Tibial artery (tissue), 4 donors: ENCODE data around the gene HOXA3.

Experiments
- DNase-seq, 2 donors: peaks; one replicate each; pipeline ENCODE4 v3.0.0-alpha.2; 2019
- H3K27ac ChIP-seq, 2 donors: fragments of 200-600 bp; sonication (generic) in 1 of 2; 1 replicate in 1 of 2; 2 replicates in 1 of 2; pipeline ENCODE4 v1.5.1; 2018 to 2019; ENCODE audit warnings: mild to moderate bottlenecking in 1 of 2
- H3K27me3 ChIP-seq, 2 donors: fragments of 200-600 bp; sonication (generic) in 1 of 2; one replicate each; pipeline versions ENCODE4 v1.5.1 to v1.6.0; 2016 to 2019
- H3K36me3 ChIP-seq, 3 donors: fragments of 200-600 bp; sonication (generic) in 2 of 3; one replicate each; pipeline ENCODE4 v1.5.1; 2016 to 2019; ENCODE audit warnings: mild to moderate bottlenecking in 2 of 3
- H3K4me1 ChIP-seq, 4 donors: fragments of 200-600 bp; sonication (generic) in 2 of 4; 1 replicate in 3 of 4; 2 replicates in 1 of 4; pipeline ENCODE4 v1.5.1; 2016 to 2019
- H3K4me3 ChIP-seq, 2 donors: fragments of 200-600 bp; sonication (generic) in 1 of 2; 1 replicate in 1 of 2; 2 replicates in 1 of 2; pipeline ENCODE4 v1.5.1; 2018 to 2019; ENCODE audit warnings: mild to moderate bottlenecking in 2 of 2
- H3K9me3 ChIP-seq, 3 donors: fragments of 200-600 bp; sonication (generic) in 1 of 3; one replicate each; pipeline ENCODE4 v1.5.1; 2016 to 2019
- CTCF ChIP-seq, 2 experiments: fragments of 200-600 bp in 1 of 2; fragments of 450-650 bp in 1 of 2; IDR thresholded peaks; one replicate each; pipeline ENCODE4 v1.5.1; 2017 to 2019; ENCODE audit warnings: antibody characterized with exemption in 2 of 2, mild to moderate bottlenecking in 1 of 2, moderate library complexity in 1 of 2
- intact Hi-C: fragments of 100-400 bp; cut with DNase I; formaldehyde crosslinking; loops from one replicate; pipeline ENCODE4 v1.15.0; 2023; ENCODE audit warnings: low total_unique reads

The HOXA3 gene

GRCh38 chr7:27147199-27148030 lies 5.0 kb downstream of the HOXA3 start, which contains the start of gene HOXA6:
Gene HOXA6, minus strand, starts transcription at chr7:27147774. Its CDS starts 25 bp downstream, at chr7:27147749.
- intact Hi-C loops = no loop called here
- Histone ChIP-seq H3K9me3 (no peaks in the 10 kb centered on the region), H3K4me1 (peaks cover 10 to 36% (median 29%) of the 10 kb centered on the region in 4 donors), H3K36me3 (peaks cover 29 to 39% (median 32%) of the 10 kb centered on the region in 3 donors), H3K27me3 (no peaks in the 10 kb centered on the region), H3K4me3 (peak within 1 kb of the TSS; percentile 66 to 78), H3K27ac (peak within 1 kb of the TSS; percentile 71 to 94)
- TF ChIP-seq CTCF (IDR thresholded peaks at IDR 0.05) = no peak
- peak; percentile 73 to 88 for DNase-seq

- Histone ChIP-seq H3K4me3 (no peak overlapping the region), H3K36me3 (peaks cover 34 to 44% (median 37%) of the 10 kb centered on the region in 3 donors), H3K27ac (peak overlapping the region; percentile 71 to 94), H3K27me3 (no peaks in the 10 kb centered on the region), H3K4me1 (peaks cover 10 to 36% (median 29%) of the 10 kb centered on the region in 4 donors), H3K9me3 (no peaks in the 10 kb centered on the region)
- no peak for TF ChIP-seq CTCF (IDR thresholded peaks at IDR 0.05)
- intact Hi-C loops = no loop called here
- no peak for DNase-seq
Measured at GRCh38 chr7:27146491-27147198, 5.7 kb downstream of the HOXA3 start.

GRCh38 chr7:27145914-27146412 lies 6.4 kb downstream of the HOXA3 start:
- intact Hi-C loops = no loop called here
- H3K4me3 ChIP-seq = no peak overlapping the region

GRCh38 chr7:27145165-27145913 lies 7.0 kb downstream of the HOXA3 start:
- no peak overlapping the region for H3K27ac ChIP-seq
- intact Hi-C loops = no loop called here
- H3K36me3 ChIP-seq = peaks cover 40 to 47% (median 42%) of the 10 kb centered on the region in 3 donors
- peak in 1 of 2 donors; percentile 64 for DNase-seq
- H3K9me3 ChIP-seq = no peaks in the 10 kb centered on the region
- peaks cover 10 to 35% (median 27%) of the 10 kb centered on the region in 4 donors for H3K4me1 ChIP-seq
- no peak for TF ChIP-seq CTCF (IDR thresholded peaks at IDR 0.05)
- no peaks in the 10 kb centered on the region for H3K27me3 ChIP-seq
- no peak overlapping the region for H3K4me3 ChIP-seq

More at GRCh38 chr7:27145914-27146412, 6.4 kb downstream of the HOXA3 start:
- TF ChIP-seq CTCF (IDR thresholded peaks at IDR 0.05) = no peak
- no peak for DNase-seq
- Histone ChIP-seq H3K27ac (no peak overlapping the region), H3K9me3 (no peaks in the 10 kb centered on the region), H3K27me3 (no peaks in the 10 kb centered on the region), H3K36me3 (peaks cover 37 to 47% (median 40%) of the 10 kb centered on the region in 3 donors), H3K4me1 (peaks cover 10 to 36% (median 29%) of the 10 kb centered on the region in 4 donors)

GRCh38 chr7:27144781-27145164 lies 7.6 kb downstream of the HOXA3 start:
- intact Hi-C loops = loop anchor here (5.0 kb wide), 1 partner anchor 47 kb away; the partner anchor contains the start of gene HOXA1
- DNase-seq = peak in 1 of 2 donors; percentile 55
- H3K9me3 ChIP-seq = no peaks in the 10 kb centered on the region
- H3K27ac ChIP-seq = no peak overlapping the region
- H3K27me3 ChIP-seq = no peaks in the 10 kb centered on the region
- no peak overlapping the region for H3K4me3 ChIP-seq
- H3K36me3 ChIP-seq = peaks cover 45 to 49% (median 48%) of the 10 kb centered on the region in 3 donors
- TF ChIP-seq CTCF (IDR thresholded peaks at IDR 0.05) = no peak
- peaks cover 10 to 29% (median 24%) of the 10 kb centered on the region in 4 donors for H3K4me1 ChIP-seq
